AG09319 (cell line): ENCODE data around the gene GSTM5.

Experiments used
- DNase-seq: peaks from one replicate; pipeline ENCODE4 v3.0.0-alpha.2; 2010; ENCODE audit warnings: low read depth; ENCODE audit errors: extremely low read depth
- TF ChIP-seq, protein P1 (sequence below): IDR thresholded peaks from 2 replicates; pipeline ENCODE4 v1.5.1; 2011; ENCODE audit warnings: low read depth, mild to moderate bottlenecking, inconsistent platforms, low read length, moderate library complexity

GSTM5 gene

DNA sequence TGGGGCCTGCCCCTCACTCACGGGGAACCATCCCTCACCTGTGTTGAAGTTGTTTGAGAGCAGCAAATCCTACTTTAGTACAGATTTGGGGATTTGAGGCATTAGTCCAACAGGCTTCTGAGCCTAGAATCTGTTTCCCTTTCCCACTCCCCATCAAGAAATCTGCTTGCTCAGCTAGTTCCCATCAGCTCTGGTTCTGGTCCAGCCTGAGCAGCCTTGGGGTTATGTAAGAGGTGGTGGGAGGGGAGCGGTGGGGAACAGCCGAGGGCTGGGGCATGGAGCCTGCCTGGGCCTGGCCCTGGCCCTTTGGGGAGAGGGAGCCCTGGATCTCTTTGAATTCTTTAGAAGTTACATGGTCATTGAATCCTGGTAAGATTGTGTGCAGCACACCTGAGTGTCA, 4.1 kb downstream of the GSTM5 start:
- TF ChIP-seq, protein P1, sequence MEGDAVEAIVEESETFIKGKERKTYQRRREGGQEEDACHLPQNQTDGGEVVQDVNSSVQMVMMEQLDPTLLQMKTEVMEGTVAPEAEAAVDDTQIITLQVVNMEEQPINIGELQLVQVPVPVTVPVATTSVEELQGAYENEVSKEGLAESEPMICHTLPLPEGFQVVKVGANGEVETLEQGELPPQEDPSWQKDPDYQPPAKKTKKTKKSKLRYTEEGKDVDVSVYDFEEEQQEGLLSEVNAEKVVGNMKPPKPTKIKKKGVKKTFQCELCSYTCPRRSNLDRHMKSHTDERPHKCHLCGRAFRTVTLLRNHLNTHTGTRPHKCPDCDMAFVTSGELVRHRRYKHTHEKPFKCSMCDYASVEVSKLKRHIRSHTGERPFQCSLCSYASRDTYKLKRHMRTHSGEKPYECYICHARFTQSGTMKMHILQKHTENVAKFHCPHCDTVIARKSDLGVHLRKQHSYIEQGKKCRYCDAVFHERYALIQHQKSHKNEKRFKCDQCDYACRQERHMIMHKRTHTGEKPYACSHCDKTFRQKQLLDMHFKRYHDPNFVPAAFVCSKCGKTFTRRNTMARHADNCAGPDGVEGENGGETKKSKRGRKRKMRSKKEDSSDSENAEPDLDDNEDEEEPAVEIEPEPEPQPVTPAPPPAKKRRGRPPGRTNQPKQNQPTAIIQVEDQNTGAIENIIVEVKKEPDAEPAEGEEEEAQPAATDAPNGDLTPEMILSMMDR, result no peak
- no peak for DNase-seq

DNA sequence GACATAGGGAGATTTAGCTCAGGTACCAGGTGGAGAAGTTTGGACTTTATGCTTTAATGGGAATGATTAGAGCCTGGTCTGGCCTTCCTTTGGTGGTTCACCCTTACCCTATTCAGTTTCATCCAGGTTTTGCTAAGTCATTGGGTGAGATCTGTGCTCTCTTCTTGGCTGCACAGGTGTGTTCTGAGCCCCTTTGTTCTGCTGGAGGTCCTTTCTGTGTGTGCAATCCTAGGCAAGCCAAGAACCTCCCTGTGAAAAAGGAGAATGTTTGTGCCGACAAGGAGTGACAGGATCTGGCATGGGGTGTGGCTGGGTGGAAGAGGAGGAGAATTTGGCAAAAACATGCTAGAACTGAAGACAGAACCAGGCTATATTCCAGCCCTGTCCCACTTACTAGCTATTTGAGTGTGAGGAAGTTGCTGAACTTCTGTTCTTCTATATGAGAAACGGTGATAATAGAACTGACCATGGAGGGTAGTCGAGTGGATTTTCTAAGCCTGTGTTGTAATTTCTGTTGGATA, 4.6 kb downstream of the GSTM5 start:
- TF ChIP-seq, protein P1, result no peak
- no peak for DNase-seq

DNA sequence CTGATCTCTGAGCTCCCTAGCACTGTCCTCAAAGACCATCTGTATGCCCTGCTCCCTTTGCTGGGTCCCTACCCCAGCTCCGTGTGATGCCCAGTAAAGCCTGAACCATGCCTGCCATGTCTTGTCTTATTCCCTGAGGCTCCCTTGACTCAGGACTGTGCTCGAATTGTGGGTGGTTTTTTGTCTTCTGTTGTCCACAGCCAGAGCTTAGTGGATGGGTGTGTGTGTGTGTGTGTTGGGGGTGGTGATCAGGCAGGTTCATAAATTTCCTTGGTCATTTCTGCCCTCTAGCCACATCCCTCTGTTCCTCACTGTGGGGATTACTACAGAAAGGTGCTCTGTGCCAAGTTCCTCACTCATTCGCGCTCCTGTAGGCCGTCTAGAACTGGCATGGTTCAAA, 5.7 kb downstream of the GSTM5 start:
- no peak for DNase-seq
- TF ChIP-seq, protein P1, result no peak

DNA sequence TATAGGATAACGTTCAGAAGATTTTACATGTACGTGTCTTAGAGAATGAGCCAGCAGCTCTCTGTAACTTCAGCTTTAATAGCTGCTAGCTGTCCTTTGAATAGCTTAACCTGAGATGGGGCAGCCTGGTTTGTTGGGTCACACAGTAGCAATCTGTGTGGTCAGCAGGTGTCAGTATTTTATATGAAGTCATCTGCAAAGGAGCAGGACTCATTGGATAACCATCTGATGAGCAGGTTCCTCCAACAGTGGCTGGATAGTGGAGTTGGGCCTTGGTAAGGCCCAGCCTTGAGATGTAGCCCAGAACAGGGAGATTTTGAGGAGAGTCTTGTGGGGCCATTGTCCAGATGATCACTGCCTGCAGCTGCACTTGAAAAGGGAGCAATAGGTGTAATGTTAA, 6.4 kb downstream of the GSTM5 start:
- no peak for DNase-seq
- TF ChIP-seq, protein P1, result no peak

DNA sequence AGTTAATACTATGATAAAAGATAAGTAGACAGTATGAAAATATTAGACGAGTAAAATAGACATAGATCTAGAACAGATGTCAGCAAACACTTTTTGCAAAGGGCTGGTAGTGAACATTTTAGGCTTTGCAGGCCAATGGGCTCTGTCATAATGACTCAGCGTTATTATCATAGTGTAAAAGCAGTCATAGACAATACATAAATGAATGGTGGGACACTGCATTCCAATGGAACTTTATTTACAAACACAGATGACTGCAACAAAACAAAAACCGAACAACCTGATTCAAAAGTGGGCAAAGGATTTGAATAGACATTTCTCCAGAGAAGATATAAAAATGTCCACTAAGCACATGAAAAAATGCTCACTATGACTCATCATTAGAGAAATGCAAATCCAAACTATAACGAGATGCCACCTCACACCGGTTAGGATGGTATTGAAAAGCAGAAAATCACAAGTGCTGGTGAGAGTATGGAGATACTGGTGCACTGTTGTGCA, 7.3 kb downstream of the GSTM5 start:
- TF ChIP-seq, protein P1, result no peak
- no peak for DNase-seq

DNA sequence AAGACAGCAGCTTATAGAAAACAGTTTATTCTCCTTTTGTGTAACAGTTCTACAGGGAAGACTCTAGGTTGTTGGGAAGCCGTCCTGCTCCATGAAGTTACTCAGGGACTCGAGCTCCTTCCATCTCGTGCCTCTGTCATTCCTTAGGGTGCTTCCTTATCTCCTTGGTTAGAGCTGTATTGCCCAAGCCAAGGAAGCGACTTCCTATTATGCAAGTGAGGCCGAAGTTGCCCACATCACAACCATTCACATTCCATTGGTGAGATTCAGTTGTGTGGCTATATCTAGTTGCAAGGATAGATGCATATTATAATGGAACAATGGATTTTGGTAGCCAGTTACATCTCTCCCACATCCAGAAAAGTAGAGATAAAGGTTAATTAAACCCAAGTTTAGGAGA, 9.0 kb downstream of the GSTM5 start:
- TF ChIP-seq, protein P1, result no peak
- no peak for DNase-seq

DNA sequence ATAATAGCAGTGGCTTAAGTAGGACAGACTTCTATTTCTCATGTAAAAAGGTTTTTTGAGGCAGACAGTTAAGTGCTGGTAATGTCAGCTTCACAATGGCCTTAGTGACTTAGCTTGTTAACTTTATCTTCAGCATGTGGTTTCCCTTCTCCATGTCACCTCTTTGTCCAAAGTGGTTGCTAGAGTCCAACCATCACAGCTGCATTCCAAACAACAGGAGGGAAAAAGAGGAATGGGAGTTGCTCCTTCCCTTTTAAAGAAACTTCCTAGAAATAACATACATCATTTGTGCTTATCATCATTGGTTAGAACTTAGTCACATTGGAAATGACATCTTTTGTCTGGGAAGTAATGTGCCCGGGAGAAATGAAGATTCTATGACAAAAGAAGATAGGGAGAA, 9.9 kb downstream of the GSTM5 start:
- TF ChIP-seq, protein P1, result no peak

More for the DNA sequence above, 9.9 kb downstream of the GSTM5 start:
- DNase-seq, result no peak
